GM12878 (cell line): ENCODE data around the gene SLC35C1. TPM values are rescaled to one million over a fixed set of nuclear protein-coding genes. Genes with fewer than 3 reads are reported as not detected.

ENCODE experiments used
- ATAC-seq: fragments of 200-7000 bp; cut with Tn5 transposase; 3 replicates; pipeline ENCODE4 v1.9.1; 2020; ENCODE audit warnings: mild to moderate bottlenecking, moderate library complexity
- BruUV-seq: library from RNA; stranded (reverse); fragments of 400-500 nt; replicated peaks from 2 replicates; lab custom pipeline; 2021; lab: Mats Ljungman, UMichigan
- CTCF ChIA-PET: fragments of 300-600 bp; sonication (Branson Sonifier 250); formaldehyde crosslinking; extraction: SDS; loops from one replicate; lab custom pipeline; 2021; ENCODE audit warnings: inconsistent platforms; lab: Yijun Ruan, JAX
- POLR2A ChIA-PET: fragments of 350-600 bp; formaldehyde crosslinking; extraction: SDS; loops from one replicate; lab custom pipeline; 2021; ENCODE audit warnings: inconsistent platforms; lab: Charles Lee
- RAD21 ChIA-PET: fragments of 300-600 bp; sonication (Branson Sonifier 250); formaldehyde crosslinking; loops from one replicate; lab custom pipeline; 2023; ENCODE audit warnings: antibody characterized with exemption; ENCODE audit not compliant: unreplicated experiment; lab: Charles Lee
- SMC1A ChIA-PET: fragments of 300-600 bp; sonication (Branson Sonifier 250); formaldehyde crosslinking; loops from one replicate; lab custom pipeline; 2023; ENCODE audit not compliant: unreplicated experiment, uncharacterized antibody; lab: Charles Lee
- DNase-seq: peaks from one replicate; pipeline ENCODE4 v3.0.0-alpha.2; 2011; ENCODE audit warnings: low read depth, low spot score
- FAIRE-seq: peaks from 3 replicates; lab custom pipeline; 2011; peaks lifted over from hg19 to GRCh38; lab: Jason Lieb, UNC
- H2AFZ ChIP-seq: 2 replicates; pipeline ENCODE4 v1.6.0; 2011; ENCODE audit warnings: low read depth, low read length, control low read depth; ENCODE audit not compliant: control insufficient read depth
- H3K27ac ChIP-seq: 2 replicates; pipeline ENCODE4 v1.5.1; 2011; ENCODE audit warnings: control low read depth; ENCODE audit not compliant: control insufficient read depth, insufficient read depth
- H3K27me3 ChIP-seq, 2 experiments: replicated peaks in 1 of 2; 2 replicates each; pipeline versions ENCODE4 v1.6.0 to v1.6.1; 2011; ENCODE audit warnings: low read length in 1 of 2; ENCODE audit not compliant: control insufficient read depth in 2 of 2, insufficient read depth in 2 of 2
- H3K36me3 ChIP-seq, 2 experiments: 2 replicates each; pipeline ENCODE4 v1.5.1; 2011; ENCODE audit warnings: low read length in 1 of 2; ENCODE audit not compliant: control insufficient read depth in 2 of 2, insufficient read depth in 2 of 2
- H3K4me1 ChIP-seq: 2 replicates; pipeline ENCODE4 v1.6.1; 2011; ENCODE audit warnings: mild to moderate bottlenecking, low read length, moderate library complexity, mixed read lengths; ENCODE audit not compliant: control insufficient read depth, insufficient read depth
- H3K4me2 ChIP-seq: 2 replicates; pipeline ENCODE4 v1.6.0; 2011; ENCODE audit warnings: control low read depth; ENCODE audit not compliant: control insufficient read depth, insufficient read depth
- H3K4me3 ChIP-seq: fragments of 200-600 bp; sonication (generic); 2 replicates; pipeline ENCODE4 v1.5.1; 2016
- H3K79me2 ChIP-seq: 2 replicates; pipeline ENCODE4 v1.6.0; 2011; ENCODE audit warnings: low read length; ENCODE audit not compliant: control insufficient read depth, insufficient read depth
- H3K9ac ChIP-seq: 2 replicates; pipeline ENCODE4 v1.8.0; 2011; ENCODE audit warnings: low read length, control low read depth, mixed read lengths; ENCODE audit not compliant: control insufficient read depth, insufficient read depth
- H3K9me3 ChIP-seq: replicated peaks from 3 replicates; pipeline ENCODE4 v1.5.1; 2011; ENCODE audit warnings: mild to moderate bottlenecking, low read length; ENCODE audit not compliant: control insufficient read depth, insufficient read depth
- H4K20me1 ChIP-seq: 2 replicates; pipeline ENCODE4 v1.6.0; 2011; ENCODE audit not compliant: control insufficient read depth, insufficient read depth
- CBFB ChIP-seq: IDR thresholded peaks from 2 replicates; pipeline ENCODE4 v1.6.1; 2016; ENCODE audit warnings: antibody characterized with exemption, low read depth
- EP300 ChIP-seq, 2 experiments: fragments of 150-350 bp in 1 of 2; IDR thresholded peaks; 2 replicates each; pipeline ENCODE4 v1.6.1; 2011 to 2012; ENCODE audit warnings: low read depth in 2 of 2, low read length in 2 of 2, borderline replicate concordance in 1 of 2, improper control_type of control experiment in 1 of 2, inconsistent platforms in 1 of 2; ENCODE audit not compliant: control insufficient read depth in 1 of 2
- PAX5 ChIP-seq: IDR thresholded peaks from 2 replicates; pipeline ENCODE4 v1.6.1; 2011; ENCODE audit warnings: low read depth, low read length, borderline replicate concordance
- RCOR1 ChIP-seq: conservative IDR thresholded peaks from 2 replicates; pipeline ENCODE4 v1.6.1; 2012; ENCODE audit warnings: low read depth, low read length, improper control_type of control experiment
- RUNX3 ChIP-seq: IDR thresholded peaks from 2 replicates; pipeline ENCODE4 v1.6.1; 2012; ENCODE audit warnings: low read length, inconsistent platforms
- SKIL ChIP-seq: fragments of 450-650 bp; IDR thresholded peaks from 2 replicates; pipeline ENCODE4 v1.6.1; 2017; ENCODE audit warnings: mild to moderate bottlenecking, low read depth, inconsistent platforms; ENCODE audit not compliant: poor library complexity, severe bottlenecking
- SRF ChIP-seq, 2 experiments: IDR thresholded peaks; 2 replicates each; pipeline ENCODE4 v1.6.1; 2011; ENCODE audit warnings: low read depth in 2 of 2, low read length in 2 of 2, mild to moderate bottlenecking in 1 of 2, moderate library complexity in 1 of 2
- ZSCAN29 ChIP-seq: fragments of 450-650 bp; IDR thresholded peaks from 2 replicates; pipeline ENCODE4 v1.6.1; 2017; ENCODE audit warnings: mild to moderate bottlenecking, moderate library complexity
- WGBS: methylation state at CpG from one replicate; pipeline ENCODE4 v1.1.6; 2016; ENCODE audit warnings: low lambda C conversion rate; ENCODE audit not compliant: insufficient replicate concordance, insufficient coverage; ENCODE audit errors: missing lambda C conversion rate; 5-methylcytosine and 5-hydroxymethylcytosine counted together
- in situ Hi-C: fragments of 300-500 bp; cut with MboI; formaldehyde crosslinking; loops from 9 replicates; pipeline ENCODE4 v1.14.3; 2018; ENCODE audit warnings: mixed read lengths
- intact Hi-C: fragments of 100-400 bp; cut with micrococcal nuclease; formaldehyde crosslinking; loops from one replicate; pipeline ENCODE4 v1.14.2; 2022; ENCODE audit not compliant: unreplicated experiment
- polyA plus RNA-seq, 11 experiments: library from polyadenylated mRNA; depleted of rRNA in 4 of 11; unstranded in 6 of 11; stranded (reverse) in 5 of 11; fragments of >200 nt; fragmentation: Nextera tagmentation in 4 of 11; fragmentation: Illumina TruSeq in 1 of 11; extraction: Ambion mirVana in 4 of 11; extraction: Trizol in 1 of 11; gene quantifications; 1 replicate in 1 of 11; 2 replicates in 10 of 11; pipeline versions ENCODE4 v1.2.1 to v1.2.3, GENCODE V29; 2011 to 2016; ENCODE audit warnings: inconsistent platforms in 2 of 11, missing spikeins in 2 of 11, low read depth in 1 of 11
- total RNA-seq, 4 experiments: library from RNA; depleted of rRNA in 3 of 4; stranded (reverse); fragments of >200 nt in 3 of 4; fragmentation: Illumina TruSeq in 1 of 4; extraction: Trizol in 1 of 4; gene quantifications; 2 replicates each; pipeline versions ENCODE4 v1.2.1 to v1.2.3, GENCODE V29; 2013 to 2021

SLC35C1 gene
- total and polyA plus RNA-seq, 10 of the 15 experiments (the other 5 are each of a cell fraction or from before 2014, with no cell fraction given) = 0.55 to 9.7 (median 4.3) TPM

GRCh38 chr11:45772986-45773785, 31.8 kb upstream of the SLC35C1 start:
- CTCF ChIA-PET = interaction anchor here (1.7 to 4.2 kb wide), 3 partner anchors 26 to 524 kb away, joined by 3 to 34 read pairs (median 6); no protein-coding TSS in a partner anchor

More at GRCh38 chr11:45772986-45773785, 31.8 kb upstream of the SLC35C1 start:
- Histone ChIP-seq H3K27ac (no peak overlapping the region), H3K9ac (no peak overlapping the region), H2AFZ (no peak overlapping the region), H3K27me3 (peaks cover 0 to 7% of the 10 kb centered on the region in 2 experiments; a peak in 2 of 4 replicates), H3K9me3 (no peaks in the 10 kb centered on the region), H3K4me3 (no peak overlapping the region), H3K4me1 (peaks cover 16% of the 10 kb centered on the region), H3K79me2 (no peaks in the 10 kb centered on the region), H4K20me1 (no peaks in the 10 kb centered on the region), H3K4me2 (no peak overlapping the region), H3K36me3 (no peaks in the 10 kb centered on the region)
- ChIA-PET RAD21 (interaction anchor here (0.7 to 2.3 kb wide), 3 partner anchors 118 to 862 kb away, joined by 3 to 6 read pairs (median 3); no protein-coding TSS in a partner anchor), SMC1A (interaction anchor here (3.8 kb wide), 1 partner anchor 78 kb away, joined by 11 read pairs; no protein-coding TSS in a partner anchor), POLR2A (no interaction called here)
- no TSS peak for BruUV-seq
- DNase-seq (no peak), FAIRE-seq (no peak), ATAC-seq (no peak)
- TF ChIP-seq RCOR1 (no peak), SRF (IDR thresholded peaks at IDR 0.05; ENCODE audit: low read depth in 2 of 2, low read length in 2 of 2) (no peak), SKIL (no peak), PAX5 (no peak), ZSCAN29 (no peak), CBFB (no peak), RUNX3 (no peak), EP300 (IDR thresholded peaks at IDR 0.05; ENCODE audit: borderline replicate concordance in 1 of 2, control insufficient read depth in 1 of 2, low read depth in 2 of 2, low read length in 2 of 2) (no peak)
- intact Hi-C loops (loop anchor here (1.0 to 10.0 kb wide), 4 partner anchors 116 to 658 kb away; no protein-coding TSS in a partner anchor), in situ Hi-C loops (loop anchor here (10.0 kb wide), 1 partner anchor 398 kb away; no protein-coding TSS in a partner anchor)
- 47% methylated on average over 11 of the region's 11 CpGs for WGBS
